Heart left ventricle (tissue), 13 donors: ENCODE data around the gene CFAP57.

Experiments
- POLR2A ChIP-seq, 2 donors: fragments of 450-650 bp; IDR thresholded peaks; one replicate each; pipeline ENCODE4 v1.6.1; 2017; ENCODE audit warnings: antibody characterized with exemption in 2 of 2, mild to moderate bottlenecking in 2 of 2, moderate library complexity in 2 of 2
- TF ChIP-seq, protein P1 (sequence below), 12 donors: fragments of 200-600 bp; sonication (generic) in 4 of 12; IDR thresholded peaks; one replicate each; pipeline versions ENCODE4 v1.5.0 to v1.8.0; 2018 to 2022; ENCODE audit warnings: antibody characterized with exemption in 12 of 12, mild to moderate bottlenecking in 5 of 12
- donor health status: ischemic (EF 13 %, LVEDD 7.1; RV severe dilation, severe dysfunction).
- donor health status: DM: no; HTN: yes; CAD: no.
- donor health status: DM: no; HTN: no; CAD: no.
- donor health status: ischemic (EF 25% LVEDD 6.9; RV normal size, moderate dysfunction).
- donor health status: ischemic (EF 25% LVEDD 5.7; RV mildly dilated, moderate dysfunction).
- donor health status: ischemic (EF 35%, LVEDD 5.7; RV mildly dilated, moderate dysfunction).
- donor health status: nonischemic (EF 11% LVEDD 7.7; RV severe dilation, severe dysfunction).
- donor health status: DM: yes; HTN: yes; CAD: no.
- donor health status: PGD.
- donor health status: ischemic (EF 29% LVEDD 5.4; RV normal size, mild dysfunction).
- donor health status: nonischemic (EF 23%, LVEDD 6.1; RV moderate dilation, normal function).

DNA sequence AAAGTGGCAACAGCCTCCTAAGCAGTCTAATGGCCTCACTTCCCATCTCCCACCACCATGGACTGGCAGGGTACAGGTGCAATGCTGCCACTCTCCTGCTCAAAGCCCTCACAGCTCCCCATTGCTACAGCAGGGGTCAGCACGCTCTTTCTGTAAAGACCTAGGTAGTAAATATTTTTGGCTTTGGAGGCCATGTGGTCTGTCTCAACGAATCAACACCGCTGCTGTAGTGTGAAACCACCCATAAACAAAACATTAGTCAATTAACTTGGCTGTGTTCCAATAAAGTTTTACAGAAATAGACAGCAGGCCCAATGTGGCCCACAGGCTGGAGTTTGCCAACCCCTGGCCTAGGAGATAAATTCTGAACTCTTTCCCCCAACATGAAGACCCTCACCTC is 53.0 kb downstream of the CFAP57 start:
- TF ChIP-seq, protein P1, sequence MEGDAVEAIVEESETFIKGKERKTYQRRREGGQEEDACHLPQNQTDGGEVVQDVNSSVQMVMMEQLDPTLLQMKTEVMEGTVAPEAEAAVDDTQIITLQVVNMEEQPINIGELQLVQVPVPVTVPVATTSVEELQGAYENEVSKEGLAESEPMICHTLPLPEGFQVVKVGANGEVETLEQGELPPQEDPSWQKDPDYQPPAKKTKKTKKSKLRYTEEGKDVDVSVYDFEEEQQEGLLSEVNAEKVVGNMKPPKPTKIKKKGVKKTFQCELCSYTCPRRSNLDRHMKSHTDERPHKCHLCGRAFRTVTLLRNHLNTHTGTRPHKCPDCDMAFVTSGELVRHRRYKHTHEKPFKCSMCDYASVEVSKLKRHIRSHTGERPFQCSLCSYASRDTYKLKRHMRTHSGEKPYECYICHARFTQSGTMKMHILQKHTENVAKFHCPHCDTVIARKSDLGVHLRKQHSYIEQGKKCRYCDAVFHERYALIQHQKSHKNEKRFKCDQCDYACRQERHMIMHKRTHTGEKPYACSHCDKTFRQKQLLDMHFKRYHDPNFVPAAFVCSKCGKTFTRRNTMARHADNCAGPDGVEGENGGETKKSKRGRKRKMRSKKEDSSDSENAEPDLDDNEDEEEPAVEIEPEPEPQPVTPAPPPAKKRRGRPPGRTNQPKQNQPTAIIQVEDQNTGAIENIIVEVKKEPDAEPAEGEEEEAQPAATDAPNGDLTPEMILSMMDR (IDR thresholded peaks at IDR 0.05), result no peak
- TF ChIP-seq POLR2A (IDR thresholded peaks at IDR 0.05), result no peak
